Fibroblast of lung (primary cell): Measurements from ENCODE around the gene TCERG1L. TPM values are rescaled to one million over a fixed set of nuclear protein-coding genes. Genes with fewer than 3 reads are reported as not detected.

Experiments used
- DNase-seq, 2 donors: peaks; one replicate each; pipeline versions ENCODE4 v3.0.0 to v3.0.0-alpha.2; 2010; ENCODE audit warnings: low read depth in 2 of 2
- H2AFZ ChIP-seq: 2 replicates; pipeline ENCODE4 v1.5.1; 2012; ENCODE audit warnings: low read length, control low read depth, inconsistent platforms
- H3K27ac ChIP-seq: 2 replicates; pipeline ENCODE4 v1.5.1; 2011; ENCODE audit warnings: low read length, control low read depth; ENCODE audit not compliant: insufficient read depth
- H3K27me3 ChIP-seq: 2 replicates; pipeline ENCODE4 v1.5.1; 2011; ENCODE audit warnings: mild to moderate bottlenecking, low read length; ENCODE audit not compliant: control insufficient read depth, insufficient read depth
- H3K36me3 ChIP-seq: 2 replicates; pipeline ENCODE4 v1.5.1; 2011; ENCODE audit warnings: low read length; ENCODE audit not compliant: control insufficient read depth, insufficient read depth
- H3K4me1 ChIP-seq: 2 replicates; pipeline ENCODE4 v1.5.1; 2011; ENCODE audit warnings: low read length; ENCODE audit not compliant: control insufficient read depth, insufficient read depth; ENCODE audit errors: extremely low read depth
- H3K4me2 ChIP-seq: 2 replicates; pipeline ENCODE4 v1.5.1; 2011; ENCODE audit warnings: low read length, control low read depth; ENCODE audit not compliant: insufficient read depth; ENCODE audit errors: extremely low read depth
- H3K4me3 ChIP-seq, 4 experiments: fragments of 200-600 bp in 1 of 4; sonication (generic) in 1 of 4; replicated peaks in 1 of 4; 2 replicates each; pipeline ENCODE4 v1.5.1; 2011 to 2016; ENCODE audit warnings: low read length in 4 of 4, low read depth in 3 of 4, mild to moderate bottlenecking in 3 of 4, control low read depth in 2 of 4, inconsistent platforms in 1 of 4, mixed read lengths in 1 of 4; ENCODE audit not compliant: insufficient read depth in 1 of 4; ENCODE audit errors: control extremely low read depth in 1 of 4
- H3K79me2 ChIP-seq: 2 replicates; pipeline ENCODE4 v1.5.1; 2012; ENCODE audit warnings: mild to moderate bottlenecking, low read length, inconsistent platforms; ENCODE audit not compliant: control insufficient read depth, insufficient read depth
- H3K9ac ChIP-seq: 2 replicates; pipeline ENCODE4 v1.5.1; 2011; ENCODE audit warnings: mild to moderate bottlenecking, low read length, control low read depth; ENCODE audit not compliant: insufficient read depth
- H3K9me3 ChIP-seq: 2 replicates; pipeline ENCODE4 v1.5.1; 2012; ENCODE audit warnings: low read depth, low read length; ENCODE audit not compliant: control insufficient read depth, insufficient read depth
- H4K20me1 ChIP-seq: 2 replicates; pipeline ENCODE4 v1.5.1; 2011; ENCODE audit warnings: low read length; ENCODE audit not compliant: control insufficient read depth, insufficient read depth; ENCODE audit errors: extremely low read depth
- EZH2 ChIP-seq: IDR thresholded peaks from 2 replicates; pipeline ENCODE4 v1.5.1; 2012; ENCODE audit warnings: low read length, control low read depth, mild to moderate bottlenecking; ENCODE audit errors: missing control alignments
- polyA plus RNA-seq, 2 donors: library from polyadenylated mRNA; depleted of rRNA in 1 of 2; stranded (reverse) in 1 of 2; unstranded in 1 of 2; fragments of >200 nt; gene quantifications; 2 replicates each; pipeline ENCODE4 v1.2.1, GENCODE V29; 2011 to 2012; ENCODE audit warnings: missing spikeins in 1 of 2
- total RNA-seq: library from RNA; depleted of rRNA; stranded (reverse); fragments of >200 nt; gene quantifications from 2 replicates; pipeline ENCODE4 v1.2.1, GENCODE V29; 2014
- TF ChIP-seq, protein P1 (sequence below), 2 donors: IDR thresholded peaks in 1 of 2; conservative IDR thresholded peaks in 1 of 2; 1 replicate in 1 of 2; 2 replicates in 1 of 2; pipeline ENCODE4 v1.5.1; 2011 to 2012; ENCODE audit warnings: low read length in 2 of 2, control low read depth in 1 of 2, inconsistent platforms in 1 of 2, low read depth in 1 of 2, mild to moderate bottlenecking in 1 of 2

The TCERG1L gene
- total and polyA plus RNA-seq, 2 donors (not counting 1 experiment from before 2014, with no cell fraction given), result 0.02 TPM; not detected in 1

DNA sequence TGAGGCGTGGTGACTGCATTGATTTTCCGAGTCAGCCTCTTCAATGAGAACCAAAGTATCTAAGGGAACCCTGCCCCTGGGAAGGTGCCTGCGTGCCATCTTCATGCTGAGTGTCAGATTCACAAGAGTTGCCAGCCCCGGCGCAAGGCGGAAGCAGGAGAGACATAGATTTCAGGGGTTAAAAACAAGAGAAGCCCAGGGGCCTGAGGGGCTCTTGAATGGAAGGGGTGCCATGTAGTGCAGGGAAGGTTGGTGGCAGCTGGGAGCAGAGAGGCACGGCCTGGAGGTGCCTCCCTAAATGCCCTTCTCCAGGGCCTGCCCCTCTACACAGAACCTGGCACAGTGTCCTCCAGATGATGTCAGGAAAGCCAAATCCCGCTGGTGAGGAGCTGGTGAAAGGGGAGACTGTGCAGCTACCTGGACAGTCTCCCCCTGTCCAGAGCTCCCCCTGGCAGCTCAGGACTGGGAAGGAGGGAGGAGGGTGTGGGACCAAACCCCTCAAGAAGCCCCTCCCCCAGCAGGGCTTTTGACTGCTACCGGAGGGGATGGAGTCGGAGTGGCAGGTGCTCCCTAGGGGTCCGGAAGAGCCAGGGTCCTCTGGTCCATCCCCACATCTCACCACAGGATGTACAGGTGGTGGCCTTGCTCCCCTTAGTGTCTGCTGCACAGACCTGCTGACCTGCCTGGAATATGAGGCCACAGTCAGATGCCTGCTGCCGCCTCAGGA lies 137.9 kb downstream of the TCERG1L start:
- Histone ChIP-seq H3K27me3 (no peaks in the 10 kb centered on the region), H3K9me3 (peaks cover 6% of the 10 kb centered on the region), H3K27ac (no peak overlapping the region), H3K36me3 (no peaks in the 10 kb centered on the region), H3K4me1 (no peaks in the 10 kb centered on the region), H3K4me2 (no peak overlapping the region), H2AFZ (no peak overlapping the region), H3K9ac (no peak overlapping the region), H4K20me1 (no peaks in the 10 kb centered on the region), H3K4me3 (no peak overlapping the region), H3K79me2 (no peaks in the 10 kb centered on the region)
- no peak for DNase-seq
- TF ChIP-seq EZH2, result no peak
- TF ChIP-seq, protein P1, sequence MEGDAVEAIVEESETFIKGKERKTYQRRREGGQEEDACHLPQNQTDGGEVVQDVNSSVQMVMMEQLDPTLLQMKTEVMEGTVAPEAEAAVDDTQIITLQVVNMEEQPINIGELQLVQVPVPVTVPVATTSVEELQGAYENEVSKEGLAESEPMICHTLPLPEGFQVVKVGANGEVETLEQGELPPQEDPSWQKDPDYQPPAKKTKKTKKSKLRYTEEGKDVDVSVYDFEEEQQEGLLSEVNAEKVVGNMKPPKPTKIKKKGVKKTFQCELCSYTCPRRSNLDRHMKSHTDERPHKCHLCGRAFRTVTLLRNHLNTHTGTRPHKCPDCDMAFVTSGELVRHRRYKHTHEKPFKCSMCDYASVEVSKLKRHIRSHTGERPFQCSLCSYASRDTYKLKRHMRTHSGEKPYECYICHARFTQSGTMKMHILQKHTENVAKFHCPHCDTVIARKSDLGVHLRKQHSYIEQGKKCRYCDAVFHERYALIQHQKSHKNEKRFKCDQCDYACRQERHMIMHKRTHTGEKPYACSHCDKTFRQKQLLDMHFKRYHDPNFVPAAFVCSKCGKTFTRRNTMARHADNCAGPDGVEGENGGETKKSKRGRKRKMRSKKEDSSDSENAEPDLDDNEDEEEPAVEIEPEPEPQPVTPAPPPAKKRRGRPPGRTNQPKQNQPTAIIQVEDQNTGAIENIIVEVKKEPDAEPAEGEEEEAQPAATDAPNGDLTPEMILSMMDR (conservative IDR thresholded peaks at IDR 0.05 in 1 of 2, IDR thresholded peaks at IDR 0.05 in 1 of 2; ENCODE audit: low read depth in 1 of 2, low read length in 2 of 2), result no peak

DNA sequence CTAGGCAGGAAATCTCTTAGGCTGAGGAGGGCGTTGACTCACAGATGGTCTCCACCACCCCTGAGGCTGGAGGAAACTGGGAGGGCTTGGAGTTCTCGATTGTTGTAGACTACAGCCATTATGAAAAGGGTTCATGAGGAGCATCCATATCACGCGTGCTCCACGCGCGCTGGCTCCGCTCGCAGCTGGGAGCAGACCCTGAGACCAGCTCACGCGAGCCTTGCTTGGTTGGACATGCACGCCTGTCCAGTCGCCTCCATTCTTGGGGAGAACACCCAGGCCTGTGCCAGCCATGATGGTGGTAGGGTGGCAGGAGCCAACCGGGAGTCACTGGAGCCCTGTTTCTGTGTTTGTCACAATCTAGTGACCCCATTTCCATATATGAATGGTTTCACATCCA lies 139.1 kb downstream of the TCERG1L start:
- Histone ChIP-seq H3K27me3 (no peaks in the 10 kb centered on the region), H3K4me3 (no peak overlapping the region), H3K4me1 (no peaks in the 10 kb centered on the region), H3K79me2 (no peaks in the 10 kb centered on the region), H4K20me1 (no peaks in the 10 kb centered on the region), H3K9ac (no peak overlapping the region), H3K27ac (no peak overlapping the region), H3K4me2 (no peak overlapping the region), H3K9me3 (peaks cover 6% of the 10 kb centered on the region), H3K36me3 (no peaks in the 10 kb centered on the region), H2AFZ (no peak overlapping the region)
- no peak for DNase-seq
- no peak for TF ChIP-seq EZH2
- TF ChIP-seq, protein P1 (conservative IDR thresholded peaks at IDR 0.05 in 1 of 2, IDR thresholded peaks at IDR 0.05 in 1 of 2; ENCODE audit: low read depth in 1 of 2, low read length in 2 of 2), result no peak

DNA sequence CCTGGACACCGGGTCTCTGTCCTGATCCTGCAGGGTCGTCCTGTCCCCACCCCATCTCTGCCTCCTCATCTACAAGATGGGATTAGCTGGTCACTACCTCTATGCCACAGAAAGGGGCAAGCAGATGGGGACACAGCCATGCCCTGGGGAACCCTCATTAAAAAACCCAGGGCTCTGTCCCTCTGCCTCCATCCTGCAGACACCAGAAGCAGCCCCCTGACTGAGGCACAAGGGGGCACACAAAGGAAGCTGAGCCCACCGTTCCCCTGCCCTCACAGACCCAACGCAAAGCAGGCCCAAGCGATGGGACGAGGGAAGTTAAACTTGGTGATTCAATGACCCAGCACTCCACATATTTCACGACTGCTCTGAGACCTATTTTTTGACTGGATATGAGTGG lies 142.4 kb downstream of the TCERG1L start:
- no peak for TF ChIP-seq EZH2
- TF ChIP-seq, protein P1 (conservative IDR thresholded peaks at IDR 0.05 in 1 of 2, IDR thresholded peaks at IDR 0.05 in 1 of 2; ENCODE audit: low read depth in 1 of 2, low read length in 2 of 2), result no peak
- Histone ChIP-seq H3K4me3 (no peak overlapping the region), H2AFZ (no peak overlapping the region), H3K27me3 (no peaks in the 10 kb centered on the region), H3K4me1 (no peaks in the 10 kb centered on the region), H3K79me2 (no peaks in the 10 kb centered on the region), H3K9ac (no peak overlapping the region), H3K36me3 (no peaks in the 10 kb centered on the region), H3K9me3 (no peaks in the 10 kb centered on the region), H4K20me1 (no peaks in the 10 kb centered on the region), H3K27ac (no peak overlapping the region), H3K4me2 (no peak overlapping the region)
- DNase-seq, result no peak
